HG03558 (cell line): ENCODE measurements around the gene CFDP1.
A peak's percentile ranks its signal among the peaks of the same experiment; 100 is the strongest.
"Not testable (repeated sequence)": the region's sequence is repeated elsewhere in the genome, so short reads cannot be mapped to it uniquely, and the experiment has no call there.

Source experiments
- ATAC-seq: cut with Tn5 transposase; IDR thresholded peaks from one replicate; pipeline ENCODE4 v1.9.1; 2021; ENCODE audit warnings: moderate number of reproducible peaks; ENCODE audit not compliant: unreplicated experiment; ENCODE audit errors: extremely low read depth

The CFDP1 gene

GRCh38 chr16:75272097-75272551, 161.2 kb downstream of the CFDP1 start:
- ATAC-seq: no peak

- no peak for ATAC-seq
These were observed 161.7 kb downstream of the CFDP1 start for GRCh38 chr16:75271441-75272096.

- ATAC-seq: not testable (repeated sequence)
These were observed 163.9 kb downstream of the CFDP1 start for GRCh38 chr16:75269358-75269757.

GRCh38 chr16:75267631-75268264, 165.6 kb downstream of the CFDP1 start:
- ATAC-seq: no peak

GRCh38 chr16:75266738-75267630, 166.3 kb downstream of the CFDP1 start:
- no peak for ATAC-seq

GRCh38 chr16:75265911-75266701, 167.2 kb downstream of the CFDP1 start:
- peak; percentile 46 for ATAC-seq

GRCh38 chr16:75264999-75265910, 168.0 kb downstream of the CFDP1 start:
- no peak for ATAC-seq

GRCh38 chr16:75264457-75264998, 168.8 kb downstream of the CFDP1 start:
- ATAC-seq: no peak

GRCh38 chr16:75263963-75264445, 169.3 kb downstream of the CFDP1 start:
- ATAC-seq: no peak

GRCh38 chr16:75263291-75263962, 169.9 kb downstream of the CFDP1 start:
- ATAC-seq: no peak

GRCh38 chr16:75262800-75263127, 170.5 kb downstream of the CFDP1 start:
- ATAC-seq: no peak

- no peak for ATAC-seq
These were observed 171.1 kb downstream of the CFDP1 start for GRCh38 chr16:75262104-75262799.

- no peak for ATAC-seq
These were observed 171.7 kb downstream of the CFDP1 start for GRCh38 chr16:75261590-75262078.

- ATAC-seq: no peak
These were observed 172.3 kb downstream of the CFDP1 start for GRCh38 chr16:75260851-75261589.

GRCh38 chr16:75258807-75259141, 174.5 kb downstream of the CFDP1 start:
- ATAC-seq: no peak

GRCh38 chr16:75257886-75258806, 175.2 kb downstream of the CFDP1 start:
- no peak for ATAC-seq
